HuH-7 (cell line): ENCODE data around the gene VAV1.
A peak's percentile ranks its signal among the peaks of the same experiment; 100 is the strongest.
"Not testable (repeated sequence)": the region's sequence is repeated elsewhere in the genome, so short reads cannot be mapped to it uniquely, and the experiment has no call there.

Experiments
- DNase-seq: peaks from one replicate; pipeline ENCODE4 v3.0.0; 2011; ENCODE audit warnings: low spot score

VAV1 gene

DNA sequence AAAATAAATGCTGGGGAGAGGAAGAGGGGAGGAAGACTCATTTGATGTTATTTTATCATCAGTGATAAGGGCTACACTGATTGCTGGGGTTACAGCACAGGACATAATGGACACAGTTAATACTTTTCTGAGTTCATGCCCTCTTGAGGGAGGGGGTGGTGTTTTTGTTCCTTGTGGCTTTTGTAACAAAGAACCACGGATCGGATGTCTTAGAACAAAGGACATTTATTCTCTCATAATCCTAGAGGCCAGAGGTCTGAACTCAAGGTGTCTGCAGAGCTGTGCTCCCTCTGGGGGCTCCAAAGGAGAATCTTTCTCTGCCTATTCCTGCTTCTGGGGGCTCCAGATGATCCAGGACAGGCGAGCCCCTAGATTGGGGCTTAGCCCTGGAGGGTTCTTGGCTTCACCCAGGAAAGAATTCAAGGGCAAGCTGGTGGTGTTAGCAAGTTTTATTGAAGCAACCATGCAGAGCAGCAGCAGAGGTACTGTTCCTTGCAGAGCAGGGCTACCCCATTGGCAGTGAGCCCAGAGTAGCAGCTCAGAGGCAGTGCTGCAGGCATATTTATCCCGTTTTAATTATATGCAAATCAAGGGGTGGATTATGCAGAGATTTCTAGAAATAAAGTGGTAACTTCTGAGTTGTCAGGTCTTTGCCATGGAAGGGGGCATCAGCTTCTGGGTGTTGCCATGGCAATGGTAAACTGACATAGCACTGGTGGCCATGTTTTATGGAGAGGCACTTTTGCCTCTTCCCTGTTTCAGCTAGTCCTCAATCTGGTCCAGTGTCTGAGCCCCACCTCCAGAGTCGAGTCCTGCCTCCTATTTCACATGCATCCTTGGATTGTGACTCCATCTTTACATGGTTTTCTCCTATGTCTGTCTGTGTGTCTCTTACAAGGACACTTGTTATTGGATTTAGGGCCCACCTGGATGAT, 18.0 kb downstream of the VAV1 start:
- no peak for DNase-seq

DNA sequence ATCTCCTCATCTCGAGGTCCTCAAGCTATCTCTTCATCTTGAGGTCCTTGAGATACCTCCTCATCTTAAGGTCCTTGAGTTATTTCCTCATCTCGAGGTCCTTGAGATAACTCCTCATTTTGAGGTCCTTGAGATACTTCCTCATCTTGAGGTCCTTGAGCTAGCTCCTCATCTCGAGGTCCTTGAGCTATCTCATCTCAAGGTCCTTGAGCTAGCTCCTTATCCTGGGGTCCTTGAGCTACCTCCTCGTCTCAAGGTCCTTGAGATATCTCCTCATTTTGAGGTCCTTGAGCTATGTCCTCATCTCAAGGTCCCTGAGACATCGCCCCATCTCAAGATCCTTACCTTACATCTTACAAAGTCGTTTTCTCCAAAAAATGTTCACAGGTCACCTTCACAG, 18.7 kb downstream of the VAV1 start:
- no peak for DNase-seq

DNA sequence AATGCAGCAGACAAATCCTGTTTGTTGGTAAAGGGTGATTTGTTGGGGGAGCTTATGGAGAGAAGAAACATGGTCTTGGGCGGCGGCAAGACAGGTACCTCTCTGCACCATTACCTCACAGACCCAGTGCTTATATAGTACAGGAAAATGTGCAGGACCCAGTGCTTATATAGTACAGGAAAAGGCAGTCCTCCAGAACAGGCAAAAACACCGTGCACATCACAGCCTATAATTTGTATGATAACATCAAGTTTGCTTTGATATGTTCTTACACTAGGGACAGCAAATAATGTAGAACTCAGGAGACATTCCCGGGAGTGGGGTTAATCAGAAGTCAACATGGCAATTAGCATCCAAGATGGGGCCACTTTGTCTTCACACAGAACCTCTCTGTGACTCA, 20.9 kb downstream of the VAV1 start:
- DNase-seq, result no peak

DNA sequence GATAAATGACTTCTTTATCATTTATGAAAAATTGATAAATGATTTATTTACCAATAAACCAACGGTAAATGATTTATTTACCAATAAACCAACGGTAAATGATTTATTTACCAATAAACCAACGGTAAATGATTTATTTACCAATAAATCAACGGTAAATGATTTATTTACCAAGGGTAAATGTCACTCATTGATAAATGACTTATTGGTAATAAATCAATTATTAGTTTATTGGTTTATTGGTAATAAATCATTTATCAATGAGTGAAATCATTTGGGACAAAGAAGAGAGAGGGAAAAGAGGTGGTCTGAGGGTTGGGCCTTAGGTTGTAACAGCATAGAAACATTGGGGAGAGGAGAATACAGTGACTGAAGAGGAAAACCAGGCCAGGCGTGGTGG, 21.5 kb downstream of the VAV1 start:
- no peak for DNase-seq

DNA sequence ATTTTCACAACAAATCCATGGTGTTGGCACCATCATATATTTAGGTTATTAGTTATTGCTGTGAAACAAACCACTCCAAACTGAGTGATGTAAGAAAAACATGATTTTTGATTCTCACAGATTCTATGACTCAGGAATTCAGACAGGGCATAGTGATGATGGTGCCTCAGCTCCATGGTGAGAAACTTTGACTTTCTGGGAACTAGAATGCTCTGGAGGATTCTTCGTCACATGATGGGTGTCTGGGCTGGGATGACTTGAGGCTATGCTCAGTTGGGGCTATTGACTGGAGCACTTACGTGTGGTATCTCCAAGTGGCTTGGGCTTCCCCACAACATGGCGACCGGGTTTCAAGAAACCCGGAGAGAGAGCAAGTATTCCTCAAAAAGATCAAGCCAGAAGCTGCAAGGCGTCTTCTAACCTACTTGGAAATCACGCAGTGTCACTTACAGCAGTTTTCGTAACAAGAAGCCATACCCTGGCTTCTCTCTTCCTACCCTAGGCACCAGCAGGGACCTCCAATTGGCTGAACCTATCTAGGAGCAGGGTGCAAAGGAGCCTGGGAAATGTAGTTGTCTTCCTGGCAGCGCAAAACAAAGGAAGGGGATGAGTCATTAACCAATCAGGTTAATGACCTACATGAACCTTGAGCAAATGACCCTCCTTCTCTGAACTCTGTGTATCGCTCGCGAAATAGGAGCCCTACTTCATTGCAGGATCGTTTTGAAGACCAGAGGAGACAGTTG, 22.4 kb downstream of the VAV1 start:
- DNase-seq, result no peak

DNA sequence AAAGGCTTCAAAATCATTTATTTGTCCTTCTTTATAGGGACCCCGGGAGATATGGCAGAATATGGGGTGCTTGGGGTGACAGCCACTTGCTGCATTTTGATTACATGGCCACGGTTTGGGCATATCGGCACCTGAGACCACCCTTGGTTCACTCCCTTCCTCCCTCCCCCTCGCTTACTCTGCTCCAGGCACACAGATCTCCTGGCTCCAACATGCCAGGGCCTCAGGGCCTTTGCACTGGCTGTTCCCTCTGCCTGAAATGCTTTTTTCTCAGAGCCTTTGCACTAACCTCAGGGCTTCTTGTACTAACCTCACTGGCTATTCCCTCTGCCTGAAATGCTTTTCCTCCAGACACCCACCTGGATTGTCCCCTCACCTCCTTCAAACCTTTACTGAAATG, 23.8 kb downstream of the VAV1 start:
- no peak for DNase-seq

DNA sequence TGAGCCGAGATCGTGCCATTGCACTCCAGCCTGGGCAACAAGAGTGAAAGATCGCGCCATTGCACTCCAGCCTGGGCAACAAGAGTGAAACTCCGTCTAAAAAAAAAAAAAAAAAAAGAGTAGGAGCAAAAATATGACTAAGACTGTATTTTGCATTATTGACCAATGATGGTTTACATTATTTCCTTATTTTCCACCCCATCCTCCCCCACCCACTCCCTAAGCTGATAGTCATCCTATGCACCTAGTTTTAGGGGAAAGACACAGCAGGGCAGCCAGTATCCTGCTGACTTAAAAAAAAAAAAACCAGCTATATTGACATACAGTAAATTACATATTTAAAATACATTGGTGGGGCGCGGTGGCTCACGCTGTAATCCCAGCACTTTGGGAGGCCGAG, 25.1 kb downstream of the VAV1 start:
- DNase-seq, result no peak

DNA sequence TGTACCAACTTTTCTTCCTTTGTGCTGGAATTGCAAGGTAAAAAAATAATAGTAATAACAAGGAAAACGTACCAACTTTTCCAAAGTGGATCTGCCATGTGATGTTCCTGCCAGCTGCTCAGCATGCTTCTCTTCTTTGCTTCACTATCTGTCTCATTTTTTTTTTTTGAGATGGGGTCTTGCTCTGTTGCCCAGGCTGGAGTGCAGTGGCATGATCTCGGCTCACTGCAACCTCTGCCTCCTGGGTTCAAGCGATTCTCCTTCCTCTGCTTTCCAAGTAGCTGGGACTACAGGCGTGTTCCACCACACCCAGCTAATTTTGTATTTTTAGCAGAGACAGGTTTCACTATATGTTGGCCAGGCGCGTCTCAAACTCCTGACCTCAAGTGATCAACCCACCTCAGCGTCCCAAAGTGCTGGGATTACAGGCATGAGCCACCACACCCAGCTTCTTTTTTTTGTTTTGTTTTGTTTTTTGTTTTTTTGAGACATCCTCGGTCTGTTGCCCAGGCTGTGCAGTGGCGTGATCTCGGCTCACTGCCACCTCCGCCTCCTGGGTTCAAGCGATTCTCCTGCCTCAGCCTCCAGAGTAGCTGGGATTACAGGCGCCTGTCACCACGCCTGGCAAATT, 27.8 kb downstream of the VAV1 start:
- DNase-seq, result not testable (repeated sequence)

DNA sequence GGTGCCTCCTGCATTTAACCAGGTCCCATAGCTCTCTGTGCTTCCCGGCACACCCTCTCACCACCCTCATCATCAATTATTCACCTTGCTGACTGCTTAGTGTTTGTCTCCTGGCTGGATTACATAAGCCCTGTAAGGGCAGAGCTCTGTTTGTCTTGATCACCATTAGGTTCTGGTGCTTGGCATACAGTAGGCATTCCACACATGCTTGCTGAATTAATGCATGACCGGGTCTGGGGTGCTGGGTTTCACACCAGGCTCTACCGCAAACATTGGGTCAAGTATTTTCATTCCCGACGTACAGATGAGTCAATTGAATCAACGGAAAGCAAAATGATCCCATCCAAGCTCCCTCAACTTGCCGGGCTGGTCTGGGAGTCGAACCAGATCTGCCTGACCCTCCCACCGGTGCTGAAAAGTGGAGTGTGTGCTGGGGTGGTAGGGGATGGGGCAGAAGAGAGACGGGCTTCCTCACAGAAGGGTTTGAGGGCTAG, 28.5 kb downstream of the VAV1 start:
- no peak for DNase-seq

DNA sequence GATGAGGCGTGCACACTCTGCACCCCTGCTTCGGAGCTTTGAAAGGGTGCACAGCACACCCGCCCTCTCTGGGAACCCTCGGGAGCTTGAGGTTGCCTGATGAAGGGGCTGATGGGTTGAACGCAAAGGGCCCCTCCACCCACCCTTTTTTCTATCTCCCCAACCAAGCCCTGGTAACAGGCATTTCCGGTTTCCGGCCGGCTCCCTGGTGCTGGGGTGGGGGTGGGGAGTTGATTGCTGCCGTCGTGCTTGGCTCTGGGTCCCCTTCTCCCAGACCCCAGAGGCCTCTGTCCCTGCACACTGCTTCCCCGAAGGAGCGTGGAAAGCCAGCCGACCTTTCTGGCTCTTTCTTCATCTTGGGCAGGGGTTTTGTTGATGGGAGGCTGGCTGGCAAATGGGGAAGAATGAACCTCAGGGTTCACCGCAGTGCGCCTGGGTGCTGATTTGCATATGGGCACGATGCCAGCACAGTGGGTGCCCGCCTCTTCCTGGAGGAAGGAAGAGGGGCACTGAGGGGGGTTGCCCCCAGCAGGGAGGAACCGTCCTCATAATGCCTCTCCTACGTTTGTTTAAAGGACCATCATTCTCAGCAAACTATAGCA, 29.1 kb downstream of the VAV1 start:
- DNase-seq, result no peak

DNA sequence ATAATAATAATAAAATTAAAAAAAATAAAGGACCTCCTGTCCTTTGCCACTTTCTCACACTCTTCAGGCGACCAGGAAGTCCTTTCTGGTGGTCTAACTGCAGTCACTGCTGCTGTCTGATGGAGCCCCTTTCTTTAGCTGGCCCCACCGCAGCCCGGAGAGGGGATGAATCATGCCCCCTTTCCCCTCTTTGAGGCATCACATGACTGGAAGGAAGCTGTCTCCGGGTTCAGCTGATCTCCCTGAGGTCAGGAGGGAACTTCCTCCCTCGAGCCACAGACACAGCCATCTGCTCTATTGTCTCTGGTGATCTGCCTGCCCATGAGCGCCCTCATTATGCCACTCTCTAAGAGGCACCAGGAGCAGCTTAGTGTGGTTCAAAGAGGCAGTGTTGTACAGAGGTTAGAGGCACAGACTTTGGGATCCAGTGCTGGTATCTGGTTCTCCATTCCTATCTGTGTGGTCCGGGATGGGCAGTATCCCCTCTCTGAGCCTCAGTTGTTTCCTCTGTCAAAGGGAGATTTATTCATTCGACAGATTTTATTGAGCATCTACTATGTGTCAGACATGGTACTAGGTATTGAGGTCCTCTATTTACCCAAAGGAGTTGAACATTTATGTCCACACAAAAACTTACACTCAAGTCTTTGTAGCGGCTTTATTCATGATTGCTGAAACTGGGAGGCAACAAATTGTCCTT, 30.0 kb downstream of the VAV1 start:
- no peak for DNase-seq

DNA sequence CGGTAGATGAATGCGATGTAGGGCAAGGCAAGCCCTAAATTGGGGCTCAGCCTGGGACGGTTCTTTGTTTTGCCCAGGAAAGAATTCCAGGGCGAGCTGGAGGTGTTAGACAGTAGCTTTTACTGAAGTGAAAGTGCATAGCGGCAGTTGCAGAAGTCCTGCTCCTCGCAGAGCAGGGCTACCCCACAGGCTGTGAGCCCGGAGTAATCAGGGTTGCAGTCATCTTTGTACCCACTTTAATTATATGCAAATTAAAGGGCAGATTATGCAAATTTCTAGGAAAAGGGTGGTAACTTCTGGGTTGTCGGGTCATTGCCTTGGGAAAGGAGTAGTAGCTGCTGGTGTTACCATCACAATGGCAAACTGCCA, 30.5 kb downstream of the VAV1 start:
- DNase-seq, result no peak

DNA sequence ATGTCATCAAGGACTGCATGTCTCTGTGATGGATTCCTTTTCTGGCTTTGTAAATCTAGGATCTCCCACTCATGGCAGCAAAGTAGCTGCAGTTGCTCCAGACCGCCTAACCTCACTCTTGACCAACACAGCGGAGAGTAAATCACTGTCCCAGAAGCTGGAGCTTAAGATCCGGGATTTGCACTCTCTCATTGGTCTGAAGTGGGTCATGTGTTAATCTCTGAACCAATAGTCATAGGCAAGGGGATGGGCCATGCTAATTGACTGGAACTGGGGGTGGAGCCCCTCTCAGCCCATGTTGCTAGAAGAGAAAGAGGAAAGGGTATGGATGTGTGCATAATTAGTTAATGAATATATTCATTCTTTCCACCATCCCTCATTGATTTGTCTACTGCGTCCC, 34.0 kb downstream of the VAV1 start:
- no peak for DNase-seq

DNA sequence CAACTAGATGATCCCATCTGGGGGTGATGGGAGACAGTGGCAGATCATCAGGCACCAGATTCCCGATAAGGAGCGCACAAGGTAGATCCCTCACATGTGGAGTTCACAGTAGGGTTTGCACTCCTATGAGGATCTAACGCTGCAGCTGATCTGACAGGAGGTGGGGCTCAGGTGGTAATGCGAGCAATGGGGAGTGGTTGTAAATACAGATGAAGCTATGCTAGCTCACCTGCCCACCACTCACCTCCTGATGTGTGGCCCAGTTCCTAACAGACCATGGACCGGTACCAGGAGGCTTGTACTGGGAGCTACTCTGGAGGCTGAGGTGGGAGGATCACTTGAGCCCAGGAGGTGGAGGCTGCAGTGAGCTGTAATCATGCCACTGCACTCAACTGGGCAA, 34.8 kb downstream of the VAV1 start:
- DNase-seq, result no peak

DNA sequence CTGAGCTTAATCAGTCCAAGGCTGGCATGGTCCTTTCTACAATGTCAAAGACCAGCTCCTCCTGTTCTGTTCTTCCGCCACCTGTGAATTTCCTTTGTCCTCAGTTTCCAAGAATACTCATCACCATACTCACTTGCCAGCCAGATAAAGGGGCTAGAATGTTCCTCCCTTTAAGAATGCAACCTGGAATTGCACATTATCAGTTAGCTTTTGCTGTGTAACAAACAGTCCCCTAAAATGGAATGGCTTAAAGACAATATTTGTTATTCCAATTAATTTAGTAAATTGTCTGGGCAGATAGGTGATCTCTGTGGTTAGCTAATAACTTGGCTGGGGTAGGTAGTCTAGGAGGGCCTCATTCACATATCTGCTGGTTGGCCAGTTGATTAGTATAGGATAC, 36.0 kb downstream of the VAV1 start:
- DNase-seq, result no peak

DNA sequence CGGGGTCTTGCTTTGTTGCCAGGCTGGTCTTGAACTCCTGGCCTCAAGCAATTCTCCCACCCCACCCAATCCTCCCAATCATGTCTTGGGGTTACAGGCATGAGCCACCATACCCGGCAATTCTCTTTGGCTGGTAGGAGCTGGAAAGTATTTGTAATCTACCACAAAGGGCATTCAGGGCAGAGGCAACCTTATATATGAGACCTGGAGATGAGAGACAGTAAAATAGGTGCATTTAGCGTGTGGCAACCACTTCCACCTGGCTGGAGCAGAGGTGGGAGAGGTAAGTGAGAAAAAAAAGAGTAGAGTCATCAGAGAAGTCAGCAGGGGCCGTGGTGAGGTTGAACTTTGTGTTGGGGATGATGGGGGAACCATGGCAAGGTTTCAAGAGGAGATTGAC, 36.8 kb downstream of the VAV1 start:
- DNase-seq, result no peak

DNA sequence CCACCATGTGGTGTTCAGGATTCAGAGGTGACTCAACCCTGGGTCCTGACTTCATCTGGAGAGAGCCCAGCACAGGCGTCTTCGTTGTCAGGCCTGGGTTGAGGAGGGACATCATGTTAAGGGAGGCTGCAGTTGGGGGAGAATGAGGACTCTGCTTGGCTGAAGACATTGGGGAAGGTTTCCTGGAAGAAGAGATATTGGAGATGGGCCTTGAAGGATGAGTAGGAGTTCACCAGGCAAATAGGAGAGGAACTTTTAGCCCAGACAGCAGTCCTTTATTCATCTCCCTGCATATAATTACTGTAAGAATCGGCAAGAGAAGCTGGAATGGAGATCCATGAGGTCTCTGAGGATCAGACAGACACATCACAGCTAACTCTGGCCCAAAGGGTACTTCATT, 38.9 kb downstream of the VAV1 start:
- no peak for DNase-seq

DNA sequence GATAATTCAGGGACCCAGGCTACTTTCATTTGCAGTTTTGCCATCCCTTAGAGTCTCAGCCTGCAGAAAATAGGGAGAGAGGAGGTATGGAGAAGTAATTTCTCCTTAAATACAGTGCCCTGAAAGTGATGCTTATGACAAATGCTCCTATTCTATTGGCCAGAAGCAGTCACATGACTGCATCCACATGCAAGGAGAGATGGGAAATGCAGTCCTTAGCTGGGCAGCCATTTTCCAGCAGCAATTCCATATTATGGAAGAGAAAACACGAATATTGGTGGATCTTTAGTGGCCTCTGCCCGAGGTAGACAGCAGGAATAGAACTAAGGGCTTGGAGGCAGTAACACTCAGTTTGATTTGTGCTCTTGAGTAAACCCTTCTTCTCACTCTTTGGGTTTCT, 39.4 kb downstream of the VAV1 start:
- DNase-seq, result peak; percentile 27

DNA sequence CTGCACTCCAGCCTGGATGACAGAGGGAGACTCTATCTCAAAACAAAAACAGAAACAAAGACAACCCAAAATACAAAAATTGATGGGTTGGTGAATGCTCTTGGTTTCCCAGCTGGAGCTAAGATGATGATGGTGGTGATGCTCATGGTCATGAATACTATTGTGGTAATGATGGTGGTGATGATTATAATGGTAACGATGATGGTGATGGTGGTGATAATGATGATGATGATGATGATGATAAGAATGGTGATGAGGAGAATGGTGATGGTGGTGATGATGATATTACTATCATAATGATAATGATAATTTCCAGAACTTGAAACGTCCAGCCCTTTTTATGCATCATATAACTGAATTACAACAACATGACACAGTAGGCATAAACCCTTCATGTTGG, 40.1 kb downstream of the VAV1 start:
- no peak for DNase-seq

DNA sequence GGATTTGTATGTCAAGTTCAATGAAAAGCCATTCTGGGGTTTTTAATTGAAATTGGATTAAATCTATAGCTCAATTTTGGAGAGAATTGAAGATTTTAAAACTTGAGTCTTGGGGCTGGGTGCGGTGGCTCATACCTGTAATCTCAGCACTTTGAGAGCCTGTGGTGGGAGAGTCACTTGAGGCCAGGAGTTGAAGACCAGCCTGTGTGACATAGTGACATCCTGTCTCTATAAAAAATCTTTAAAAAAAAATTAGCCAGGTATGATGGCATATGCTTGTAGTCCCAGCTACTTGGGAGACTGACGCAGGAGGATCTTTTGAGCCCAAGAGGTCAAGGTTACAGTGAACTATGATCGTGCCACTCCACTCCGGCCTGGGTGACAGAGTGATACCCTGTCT, 41.2 kb downstream of the VAV1 start:
- no peak for DNase-seq

DNA sequence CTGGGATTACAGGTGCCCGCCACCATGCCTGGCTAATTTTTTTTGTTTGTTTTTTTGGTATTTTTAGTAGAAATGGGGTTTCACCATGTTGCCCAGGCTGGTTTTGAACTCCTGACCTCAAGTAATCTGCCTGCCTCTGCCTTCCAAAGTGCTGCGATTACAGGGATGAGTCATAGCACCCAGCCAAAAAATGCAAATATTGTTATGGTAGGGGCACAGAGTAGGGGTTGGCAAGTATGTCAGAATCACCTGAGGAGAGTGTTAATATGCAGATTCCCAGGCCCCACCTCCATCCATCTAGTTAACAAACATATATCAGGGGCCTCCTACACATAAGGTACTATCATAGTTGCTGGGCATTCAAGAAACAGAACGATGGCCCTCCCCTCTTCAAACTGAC, 44.7 kb downstream of the VAV1 start:
- no peak for DNase-seq

DNA sequence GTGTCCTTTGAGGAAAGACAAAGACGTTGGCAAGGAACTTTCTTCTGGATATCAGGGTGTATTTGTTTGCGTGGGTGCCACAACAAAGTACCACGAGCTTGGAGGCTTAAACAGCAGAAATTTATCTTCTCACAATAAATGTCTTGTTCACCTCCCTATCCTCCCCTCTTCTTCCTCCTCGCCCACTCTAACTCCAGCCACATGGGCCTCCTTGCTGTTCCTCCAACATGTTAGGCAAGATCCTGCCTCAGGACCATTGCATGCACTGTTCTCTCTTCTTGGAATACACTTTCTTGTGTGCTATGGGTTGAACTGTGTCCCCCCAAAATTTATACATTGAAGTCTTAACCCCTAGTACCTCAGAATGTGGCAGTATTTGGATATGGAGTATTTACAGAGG, 45.7 kb downstream of the VAV1 start:
- no peak for DNase-seq
